ENCODE measurements around the gene TLE2. TPM values are rescaled to one million over a fixed set of nuclear protein-coding genes. Genes with fewer than 3 reads are reported as not detected.

TLE2 gene
- total RNA-seq: 10 to 100 TPM; 39.4 to 61.4 TPM
- long read RNA-seq, donor 1, partial matches to known transcripts: 20 of 73 reads
- long read RNA-seq, donor 1, other reads (novel, unspliced or antisense): 53 of 73 reads
- long read RNA-seq, donor 2, partial matches to known transcripts: 25 of 55 reads
- long read RNA-seq, donor 2, other reads (novel, unspliced or antisense): 30 of 55 reads

GRCh38 chr19:3029065-3029923 is at the start of gene TLE2:
TSS of gene TLE2 (minus strand) at chr19:3029280. CDS start at chr19:3028904, 376 bp downstream.
- intact Hi-C loops (cut with DNase I): no loop called here
- no peak for DNase-seq (ENCODE audit: low spot score)

GRCh38 chr19:3075605-3076431 is 46.7 kb upstream of the TLE2 start:
- intact Hi-C loops (cut with DNase I): no loop called here

GRCh38 chr19:3073931-3074595 is 45.0 kb upstream of the TLE2 start:
- no peak for DNase-seq (ENCODE audit: low spot score)
- intact Hi-C loops (cut with DNase I): no loop called here

More at GRCh38 chr19:3075605-3076431, 46.7 kb upstream of the TLE2 start:
- DNase-seq (ENCODE audit: low spot score): peak; percentile 85

- no peak for DNase-seq (ENCODE audit: low spot score)
- intact Hi-C loops (cut with DNase I): no loop called here
Measured at GRCh38 chr19:3073159-3073563, 44.1 kb upstream of the TLE2 start.

- DNase-seq (ENCODE audit: low spot score): no peak
- intact Hi-C loops (cut with DNase I): no loop called here
Measured at GRCh38 chr19:3071768-3072167, 42.7 kb upstream of the TLE2 start.

- intact Hi-C loops (cut with DNase I): no loop called here
- no peak for DNase-seq (ENCODE audit: low spot score)
Measured at GRCh38 chr19:3068071-3068470, 39.0 kb upstream of the TLE2 start.

- intact Hi-C loops (cut with DNase I): no loop called here
- no peak for DNase-seq (ENCODE audit: low spot score)
Measured at GRCh38 chr19:3067563-3067962, 38.5 kb upstream of the TLE2 start.

- intact Hi-C loops (cut with DNase I): no loop called here
- no peak for DNase-seq (ENCODE audit: low spot score)
Measured at GRCh38 chr19:3066482-3067049, 37.5 kb upstream of the TLE2 start.

GRCh38 chr19:3065675-3066357 is 36.7 kb upstream of the TLE2 start:
- intact Hi-C loops (cut with DNase I): no loop called here
- DNase-seq (ENCODE audit: low spot score): no peak

GRCh38 chr19:3064011-3064330 is 34.9 kb upstream of the TLE2 start:
- no peak for DNase-seq (ENCODE audit: low spot score)
- intact Hi-C loops (cut with DNase I): no loop called here

GRCh38 chr19:3062165-3063105 is 33.4 kb upstream of the TLE2 start, which contains the start of gene TLE5:
TSS of gene TLE5 (minus strand) at chr19:3062495. CDS start at chr19:3062200, 295 bp downstream.
- DNase-seq (ENCODE audit: low spot score): no peak
- intact Hi-C loops (cut with DNase I): no loop called here

- intact Hi-C loops (cut with DNase I): no loop called here
- DNase-seq (ENCODE audit: low spot score): no peak
Measured at GRCh38 chr19:3061182-3062161, 32.4 kb upstream of the TLE2 start.

GRCh38 chr19:3060857-3061181 is 31.7 kb upstream of the TLE2 start:
- DNase-seq (ENCODE audit: low spot score): no peak
- intact Hi-C loops (cut with DNase I): no loop called here

GRCh38 chr19:3059653-3060052 is 30.6 kb upstream of the TLE2 start:
- intact Hi-C loops (cut with DNase I): no loop called here
- DNase-seq (ENCODE audit: low spot score): no peak

- intact Hi-C loops (cut with DNase I): no loop called here
- DNase-seq (ENCODE audit: low spot score): no peak
Measured at GRCh38 chr19:3058821-3059314, 29.8 kb upstream of the TLE2 start.

- DNase-seq (ENCODE audit: low spot score): no peak
- intact Hi-C loops (cut with DNase I): no loop called here
Measured at GRCh38 chr19:3058009-3058820, 29.1 kb upstream of the TLE2 start.

All from posterior vena cava (tissue), 2 donors.